OCI-LY7 (cell line): ENCODE measurements around the gene C10orf90. TPM values are rescaled to one million over a fixed set of nuclear protein-coding genes. Genes with fewer than 3 reads are reported as not detected.

ENCODE experiments used
- BruUV-seq: library from RNA; stranded (reverse); fragments of 400-500 nt; replicated peaks from 2 replicates; lab custom pipeline; 2021; lab: Mats Ljungman, UMichigan
- CTCF ChIA-PET: fragments of 300-600 bp; sonication (Branson Sonifier 250); formaldehyde crosslinking; loops from one replicate; lab custom pipeline; 2022; ENCODE audit warnings: antibody characterized with exemption; ENCODE audit not compliant: unreplicated experiment; lab: Charles Lee
- POLR2A ChIA-PET: fragments of 300-600 bp; sonication (Branson Sonifier 250); formaldehyde crosslinking; loops from one replicate; lab custom pipeline; 2022; ENCODE audit warnings: antibody characterized with exemption; lab: Charles Lee
- DNase-seq: peaks from one replicate; pipeline ENCODE4 v3.0.0-alpha.2; 2015; ENCODE audit warnings: low spot score
- H2AFZ ChIP-seq: fragments of 200-600 bp; sonication (generic), shearing (Covaris generic); 2 replicates; pipeline ENCODE4 v1.6.1; 2014; ENCODE audit warnings: mild to moderate bottlenecking, antibody characterized with exemption, low read length, moderate library complexity
- H3K27ac ChIP-seq: fragments of 200-600 bp; sonication (generic); 2 replicates; pipeline ENCODE4 v1.5.1; 2014; ENCODE audit warnings: mixed run types, low read depth, mild to moderate bottlenecking, moderate library complexity, low read length, inconsistent platforms; ENCODE audit not compliant: poor library complexity, severe bottlenecking
- H3K36me3 ChIP-seq: fragments of 200-600 bp; sonication (generic); 2 replicates; pipeline ENCODE4 v1.6.1; 2014; ENCODE audit warnings: mild to moderate bottlenecking, antibody characterized with exemption, low read length, moderate library complexity, mixed read lengths; ENCODE audit not compliant: insufficient read depth
- H3K4me1 ChIP-seq: fragments of 200-600 bp; sonication (generic); 2 replicates; pipeline ENCODE4 v1.5.1; 2014; ENCODE audit warnings: mild to moderate bottlenecking, low read length; ENCODE audit not compliant: insufficient read depth, poor library complexity, severe bottlenecking
- H3K4me2 ChIP-seq: fragments of 200-600 bp; sonication (generic); 2 replicates; pipeline ENCODE4 v1.6.1; 2014; ENCODE audit warnings: mild to moderate bottlenecking, low read length
- H3K4me3 ChIP-seq: fragments of 200-600 bp; sonication (generic); 2 replicates; pipeline ENCODE4 v1.5.1; 2014; ENCODE audit warnings: mild to moderate bottlenecking, low read depth, low read length; ENCODE audit not compliant: poor library complexity, severe bottlenecking
- H3K79me2 ChIP-seq: fragments of 200-600 bp; sonication (generic); 2 replicates; pipeline ENCODE4 v1.6.1; 2016; ENCODE audit warnings: low read depth, mild to moderate bottlenecking, low read length, moderate library complexity, mixed read lengths; ENCODE audit not compliant: insufficient read depth
- H3K9me2 ChIP-seq: fragments of 200-600 bp; sonication (generic); 2 replicates; pipeline ENCODE4 v1.6.1; 2016; ENCODE audit warnings: mild to moderate bottlenecking, low read length, mixed read lengths; ENCODE audit not compliant: insufficient read depth
- H3K9me3 ChIP-seq: fragments of 200-600 bp; sonication (generic); 2 replicates; pipeline ENCODE4 v1.6.1; 2014; ENCODE audit warnings: mild to moderate bottlenecking, mixed run types, low read length, mixed read lengths
- H4K20me1 ChIP-seq: fragments of 200-600 bp; sonication (generic); 2 replicates; pipeline ENCODE4 v1.6.1; 2014; ENCODE audit warnings: mild to moderate bottlenecking, antibody characterized with exemption, low read length, moderate library complexity, mixed read lengths; ENCODE audit not compliant: insufficient read depth
- CTCF ChIP-seq: fragments of 200-600 bp; sonication (generic); conservative IDR thresholded peaks from 2 replicates; pipeline ENCODE4 v1.5.1; 2014; ENCODE audit warnings: mild to moderate bottlenecking, antibody characterized with exemption, low read length, moderate library complexity, mixed read lengths
- EZH2phosphoT487 ChIP-seq: fragments of 200-600 bp; sonication (generic); IDR thresholded peaks from 2 replicates; pipeline ENCODE4 v1.6.1; 2018; ENCODE audit warnings: low read depth, borderline replicate concordance, mild to moderate bottlenecking, mixed run types, antibody characterized with exemption, low read length, moderate library complexity, mixed read lengths
- intact Hi-C: fragments of 100-400 bp; cut with micrococcal nuclease; formaldehyde crosslinking; loops from one replicate; pipeline ENCODE4 v1.10.0; 2022; ENCODE audit not compliant: unreplicated experiment
- total RNA-seq, 2 experiments: library from RNA; depleted of rRNA in 1 of 2; stranded (reverse); fragments of >200 nt in 1 of 2; shearing (Covaris generic) in 1 of 2; gene quantifications; 2 replicates each; pipeline ENCODE4 v1.2.3, GENCODE V29; 2014 to 2022

The C10orf90 gene
- total RNA-seq, 2 experiments from 2014 or later = not detected

- H3K79me2 ChIP-seq = no peaks in the 10 kb centered on the region
- intact Hi-C loops = no loop called here
- no peak overlapping the region for H2AFZ ChIP-seq
- no peak for TF ChIP-seq CTCF
- TF ChIP-seq EZH2phosphoT487 = no peak
- no peaks in the 10 kb centered on the region for H3K4me1 ChIP-seq
- H3K4me2 ChIP-seq = no peak overlapping the region
- no peaks in the 10 kb centered on the region for H3K9me3 ChIP-seq
- no peaks in the 10 kb centered on the region for H3K36me3 ChIP-seq
- DNase-seq = no peak
- H3K4me3 ChIP-seq = no peak overlapping the region
- no peaks in the 10 kb centered on the region for H4K20me1 ChIP-seq
- H3K27ac ChIP-seq = no peak overlapping the region
- ChIA-PET POLR2A (interaction anchor here (0.6 kb wide), 1 partner anchor 112 kb away, joined by 3 read pairs; no protein-coding TSS in a partner anchor), CTCF (no interaction called here)
- BruUV-seq = no TSS peak
- no peaks in the 10 kb centered on the region for H3K9me2 ChIP-seq
Measured at GRCh38 chr10:126465771-126466170, 204.7 kb downstream of the C10orf90 start.

GRCh38 chr10:126463286-126463685 is 207.2 kb downstream of the C10orf90 start:
- Histone ChIP-seq H3K79me2 (no peaks in the 10 kb centered on the region), H3K4me2 (no peak overlapping the region), H3K4me1 (no peaks in the 10 kb centered on the region), H2AFZ (no peak overlapping the region), H3K36me3 (no peaks in the 10 kb centered on the region), H4K20me1 (no peaks in the 10 kb centered on the region), H3K9me3 (no peaks in the 10 kb centered on the region), H3K4me3 (no peak overlapping the region), H3K27ac (no peak overlapping the region), H3K9me2 (no peaks in the 10 kb centered on the region)
- intact Hi-C loops = no loop called here
- TF ChIP-seq CTCF (no peak), EZH2phosphoT487 (no peak)
- ChIA-PET CTCF (no interaction called here), POLR2A (no interaction called here)
- no TSS peak for BruUV-seq
- no peak for DNase-seq

- H3K4me3 ChIP-seq = no peak overlapping the region
- POLR2A ChIA-PET = no interaction called here
- H3K79me2 ChIP-seq = no peaks in the 10 kb centered on the region
- CTCF ChIA-PET = no interaction called here
- H3K27ac ChIP-seq = no peak overlapping the region
- no peak for DNase-seq
- intact Hi-C loops = no loop called here
- H3K36me3 ChIP-seq = no peaks in the 10 kb centered on the region
- H3K9me2 ChIP-seq = no peaks in the 10 kb centered on the region
- H4K20me1 ChIP-seq = no peaks in the 10 kb centered on the region
- no peaks in the 10 kb centered on the region for H3K4me1 ChIP-seq
- H2AFZ ChIP-seq = no peak overlapping the region
- no peak for TF ChIP-seq CTCF
- no peak for TF ChIP-seq EZH2phosphoT487
- no peak overlapping the region for H3K4me2 ChIP-seq
- no TSS peak for BruUV-seq
- no peaks in the 10 kb centered on the region for H3K9me3 ChIP-seq
Measured at GRCh38 chr10:126461289-126461940, 209.1 kb downstream of the C10orf90 start.
